Globus pallidus (tissue), 1 donor: Measurements from ENCODE around the gene PLEKHG3.
A peak's percentile ranks its signal among the peaks of the same experiment; 100 is the strongest.

Source experiments
- DNase-seq: peaks from one replicate; pipeline ENCODE4 v3.0.0-alpha.2; 2015; ENCODE audit warnings: low spot score

PLEKHG3 gene

DNA sequence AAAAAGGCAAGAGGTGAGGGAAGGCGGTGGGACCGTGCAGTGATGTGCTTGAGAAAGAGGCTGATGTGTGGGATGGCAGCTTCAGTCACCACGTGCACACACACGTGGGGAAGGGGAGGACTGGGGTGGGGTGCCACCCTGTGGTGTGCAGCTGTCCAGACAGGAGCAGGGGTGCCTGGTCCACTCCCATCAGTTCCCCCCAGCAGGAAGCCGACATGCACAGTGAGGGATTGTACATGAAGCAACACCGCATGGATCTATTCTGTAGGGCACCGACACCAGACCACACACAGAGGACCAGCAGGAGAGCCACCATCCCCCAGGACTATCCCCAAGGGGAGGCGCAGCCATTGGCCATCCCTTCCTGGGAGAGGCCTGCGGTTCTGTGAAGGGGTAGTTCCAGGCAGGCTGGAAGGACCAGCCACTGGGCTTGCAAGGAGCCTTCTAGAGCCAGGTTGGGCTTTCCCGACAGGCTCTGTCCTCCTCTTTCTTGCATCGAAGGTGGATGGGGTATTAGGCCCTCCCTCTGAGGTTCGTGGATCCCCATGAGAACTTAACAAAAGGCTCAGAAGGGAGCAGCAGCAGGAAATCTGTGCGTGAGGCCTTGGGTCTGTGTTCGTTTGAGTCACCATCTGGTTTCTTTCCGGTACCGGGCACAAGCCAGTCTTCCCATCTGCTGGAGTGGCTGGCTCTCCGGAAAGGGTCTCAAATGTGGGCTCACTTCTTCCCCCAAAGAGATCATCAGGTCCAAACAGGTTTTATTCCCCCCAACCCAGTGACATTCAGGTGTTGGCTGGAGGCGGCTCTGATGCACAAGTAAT, 59.8 kb downstream of the PLEKHG3 start:
- DNase-seq, result peak; percentile 61

GRCh38 chr14:64764641-64765520, 60.7 kb downstream of the PLEKHG3 start:
- peak; percentile 79 for DNase-seq

GRCh38 chr14:64765740-64766302, 61.6 kb downstream of the PLEKHG3 start:
- no peak for DNase-seq

GRCh38 chr14:64766430-64767151, 62.4 kb downstream of the PLEKHG3 start:
- DNase-seq, result no peak

DNA sequence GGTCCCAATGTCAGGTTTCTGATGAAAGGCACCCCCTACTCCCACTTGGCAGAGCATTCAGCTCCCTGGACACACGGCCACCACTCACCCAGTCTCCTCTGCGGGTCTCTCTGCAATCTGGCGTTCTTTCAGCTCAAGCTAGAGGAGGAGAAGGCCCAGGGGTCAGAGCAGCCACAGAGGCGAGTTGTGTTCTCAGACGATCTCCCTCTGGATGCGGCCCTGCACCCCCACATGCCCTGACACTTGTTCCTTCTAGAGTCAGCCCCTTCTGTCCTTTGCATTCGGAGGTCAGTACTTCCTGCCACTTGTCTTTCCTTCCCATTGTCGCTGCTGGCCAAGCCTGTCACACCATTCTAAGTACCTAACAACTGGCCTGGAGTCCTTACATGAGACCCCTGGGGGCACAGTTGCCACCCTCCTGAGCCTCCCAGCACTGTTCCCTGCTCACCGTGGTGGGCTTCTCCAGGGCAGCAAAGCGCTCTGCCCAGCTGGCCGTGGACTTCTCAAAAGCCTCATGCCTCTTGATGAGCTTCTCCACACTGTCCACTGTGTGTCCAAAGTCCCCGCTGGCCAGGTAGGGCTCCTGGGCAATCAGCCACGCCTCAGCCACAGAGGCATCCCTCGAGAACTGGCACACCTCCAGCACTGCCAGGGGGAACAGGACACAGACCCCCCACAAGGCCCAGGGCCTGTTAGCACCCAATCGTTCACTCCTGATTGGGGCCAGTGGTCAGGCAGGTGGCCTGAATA, 63.2 kb downstream of the PLEKHG3 start:
- DNase-seq, result no peak

GRCh38 chr14:64768401-64769095, 64.3 kb downstream of the PLEKHG3 start:
- DNase-seq, result no peak

- DNase-seq, result no peak
These were observed 65.1 kb downstream of the PLEKHG3 start for GRCh38 chr14:64769096-64770020.

GRCh38 chr14:64770751-64771150, 66.5 kb downstream of the PLEKHG3 start:
- DNase-seq, result no peak

GRCh38 chr14:64771161-64771560, 66.9 kb downstream of the PLEKHG3 start:
- no peak for DNase-seq

DNA sequence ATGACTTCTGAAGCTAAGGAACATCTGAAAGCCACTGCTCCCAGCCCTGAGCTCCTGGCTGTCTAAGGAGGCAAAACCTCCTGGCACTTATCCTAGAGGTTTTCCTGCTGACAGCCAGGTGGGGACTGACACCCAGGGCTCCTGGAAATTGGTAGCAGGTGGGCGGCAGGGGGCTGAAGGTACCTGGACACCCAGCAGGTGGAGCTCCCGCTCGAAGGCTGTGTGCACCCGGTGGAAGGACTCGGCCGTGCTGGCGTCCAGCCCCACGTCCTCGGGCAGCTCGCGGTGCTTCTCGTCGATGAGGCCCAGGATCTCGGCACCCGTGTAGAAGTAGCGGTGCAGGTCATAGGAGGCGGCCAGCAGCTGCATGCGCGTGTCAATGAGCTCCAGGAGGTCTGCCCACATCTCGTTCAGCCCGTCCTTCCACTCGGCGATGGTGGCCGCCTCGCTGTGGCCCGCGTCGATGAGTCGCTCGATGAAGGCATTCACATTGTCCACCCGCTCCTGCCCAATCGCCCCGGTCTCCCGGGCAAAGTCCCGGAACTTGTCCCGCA, 68.2 kb downstream of the PLEKHG3 start:
- DNase-seq, result no peak

DNA sequence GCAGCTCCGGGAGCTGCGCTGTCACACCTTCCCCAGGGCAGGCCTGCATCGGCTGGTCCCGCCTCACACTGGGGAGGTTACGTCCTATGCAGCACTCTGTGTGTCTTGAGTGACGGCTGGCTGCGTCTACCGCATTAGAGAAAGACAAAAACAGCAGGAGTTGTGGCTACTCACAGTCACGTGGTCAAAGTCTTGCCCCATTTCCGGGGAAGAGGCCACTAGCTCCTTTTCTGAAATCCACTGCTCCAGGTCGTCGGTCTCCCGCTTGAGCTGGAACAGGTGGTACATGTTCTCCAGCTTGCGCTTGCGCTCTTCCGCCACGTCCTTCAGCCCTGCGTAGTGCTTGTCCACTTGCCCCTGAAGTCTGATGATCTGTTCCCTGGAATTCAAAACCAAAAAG, 68.8 kb downstream of the PLEKHG3 start:
- no peak for DNase-seq

GRCh38 chr14:64773577-64773976, 69.4 kb downstream of the PLEKHG3 start:
- DNase-seq, result no peak

DNA sequence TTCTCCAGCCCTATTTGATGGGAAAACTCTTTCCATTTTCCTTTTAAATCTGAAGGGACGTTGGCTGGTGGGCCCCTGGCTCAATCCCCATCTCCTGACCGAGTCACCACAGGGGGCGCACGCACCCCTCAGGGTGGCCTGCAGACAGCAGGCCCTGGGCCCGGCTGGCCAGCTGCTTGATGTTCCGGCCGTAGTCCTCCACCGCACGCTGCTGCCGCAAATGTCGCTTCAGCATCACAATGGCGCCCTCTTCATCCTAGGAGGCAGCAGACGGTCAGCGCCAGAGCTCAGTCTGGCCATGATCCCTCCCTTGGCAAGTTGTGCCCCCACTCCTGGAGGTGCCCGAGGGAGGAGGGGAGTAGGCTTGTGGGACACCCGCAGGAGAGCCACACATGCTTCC, 70.0 kb downstream of the PLEKHG3 start:
- DNase-seq, result no peak

DNA sequence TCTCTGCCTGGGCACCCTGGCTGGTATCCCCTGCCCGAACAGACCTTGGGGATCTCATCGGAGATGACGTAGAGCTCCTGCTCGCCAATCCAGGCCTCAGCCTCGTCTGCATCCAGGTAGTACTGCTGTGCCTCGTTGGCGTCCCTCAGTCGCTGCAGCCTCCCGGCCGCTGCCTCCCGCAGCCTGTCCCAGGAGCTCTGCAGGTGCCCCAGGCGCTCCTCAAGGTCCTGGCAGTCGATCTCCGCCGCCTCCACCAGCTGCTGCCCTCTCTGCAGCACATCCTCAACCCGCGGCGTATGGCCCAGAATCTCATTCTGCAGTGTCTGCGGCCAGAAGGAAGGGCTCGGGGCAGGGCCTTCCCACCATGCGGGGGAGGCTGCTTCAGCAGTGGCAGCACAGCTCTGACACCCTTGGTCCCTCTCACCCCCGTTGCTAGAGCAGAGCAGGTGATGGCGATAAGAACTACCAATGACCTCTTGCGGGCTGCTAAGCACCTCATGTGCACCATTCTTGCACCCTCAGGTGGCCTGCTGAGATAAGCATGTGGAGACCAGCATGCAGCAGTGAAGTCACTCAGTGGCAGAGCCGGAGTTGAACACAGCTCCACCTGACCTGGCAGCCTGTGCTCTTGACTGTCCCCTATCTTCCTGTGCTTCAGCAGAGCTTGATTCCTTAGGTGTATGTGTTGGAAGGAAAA, 71.0 kb downstream of the PLEKHG3 start:
- no peak for DNase-seq

DNA sequence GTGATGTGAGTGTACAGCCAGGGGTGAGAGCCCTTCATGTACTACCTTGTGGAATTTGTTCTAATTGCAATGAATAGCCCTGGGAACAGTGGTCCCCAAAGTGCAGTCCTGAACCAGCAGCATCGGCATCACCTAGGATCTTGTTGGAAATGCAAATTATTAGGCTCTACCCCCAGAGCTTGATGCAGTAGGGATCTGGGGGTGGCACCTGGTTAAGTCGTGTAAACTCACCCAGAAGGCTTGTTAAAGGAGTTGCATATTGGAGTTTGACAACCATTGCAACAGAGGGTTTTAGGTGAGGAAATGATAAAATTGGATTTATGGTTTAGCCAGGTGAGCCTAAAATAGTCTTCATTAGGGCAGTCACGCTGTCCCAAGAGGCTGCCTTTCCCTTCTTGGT, 73.2 kb downstream of the PLEKHG3 start:
- DNase-seq, result no peak

- no peak for DNase-seq
These were observed 74.0 kb downstream of the PLEKHG3 start for GRCh38 chr14:64778104-64778754.

DNA sequence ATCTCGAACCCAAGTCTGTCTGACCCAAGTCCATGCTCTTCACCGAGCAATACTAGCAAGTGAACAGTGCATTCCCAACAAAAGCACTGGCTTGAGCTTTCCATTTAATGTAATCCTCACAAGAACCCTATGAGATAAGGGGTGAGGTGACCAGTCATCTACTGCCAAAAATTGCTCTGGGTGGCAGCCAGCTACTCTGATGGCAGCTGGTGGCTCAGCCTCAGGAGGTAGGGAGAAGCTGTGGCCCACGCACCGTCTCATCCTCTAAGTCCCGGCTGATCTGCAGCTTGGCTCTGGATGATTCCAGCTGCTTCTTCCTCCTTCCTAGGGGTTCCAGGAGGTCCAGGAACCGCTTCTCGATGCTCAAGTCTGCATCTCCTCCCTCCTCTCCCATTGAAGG, 75.2 kb downstream of the PLEKHG3 start:
- DNase-seq, result no peak

DNA sequence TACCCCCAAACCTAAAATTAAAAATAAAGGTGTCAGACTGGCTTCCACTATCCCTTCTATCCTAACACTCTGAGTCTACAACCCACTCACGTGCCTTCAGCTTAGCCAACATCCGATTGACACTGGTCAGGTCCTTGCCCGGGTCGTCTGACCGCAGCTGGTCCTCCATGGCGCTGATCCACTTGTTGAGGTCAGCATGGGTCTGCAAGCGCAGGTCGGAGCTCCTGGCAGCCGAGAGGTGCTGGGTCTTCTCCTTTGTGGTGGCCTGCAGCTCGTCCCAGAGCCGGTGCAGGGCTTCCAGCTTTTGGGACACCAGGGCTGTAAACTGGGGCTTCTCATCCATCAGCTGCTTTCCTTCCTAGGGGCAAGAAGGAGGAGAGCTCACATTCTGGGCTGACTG, 78.0 kb downstream of the PLEKHG3 start:
- DNase-seq, result no peak
